ENCODE measurements around the gene CXCL10.

- TF ChIP-seq CTCF (conservative IDR thresholded peaks at IDR 0.05 in 1 of 2, IDR thresholded peaks at IDR 0.05 in 1 of 2; ENCODE audit: extremely low read depth in 1 of 2, insufficient read depth in 1 of 2, low read depth in 1 of 2, low read length in 2 of 2) (no peak), EZH2 (IDR thresholded peaks at IDR 0.05; ENCODE audit: borderline replicate concordance, low read length) (no peak)
Measured at GRCh38 chr4:76072760-76073159, 49.5 kb upstream of the CXCL10 start.
